SK-N-SH (cell line): Measurements from ENCODE around the gene TBL1X.

Source experiments
- GATA2 ChIP-seq: sonication (generic); formaldehyde crosslinking; IDR thresholded peaks from 2 replicates; pipeline ENCODE4 v1.5.0; 2020; ENCODE audit warnings: mild to moderate bottlenecking, missing genetic modification reagents
- JUND ChIP-seq: IDR thresholded peaks from 2 replicates; pipeline ENCODE4 v1.4.0; 2012
- MXI1 ChIP-seq: IDR thresholded peaks from 2 replicates; pipeline ENCODE4 v1.6.1; 2012; ENCODE audit warnings: mild to moderate bottlenecking, low read depth, low read length, improper control_type of control experiment
- POLR2AphosphoS5 ChIP-seq: IDR thresholded peaks from 2 replicates; pipeline ENCODE4 v1.6.1; 2012; ENCODE audit warnings: low read depth, low read length
- TF ChIP-seq, protein P1 (sequence below): IDR thresholded peaks from 2 replicates; pipeline ENCODE4 v1.4.0; 2012; ENCODE audit warnings: low read depth
- TF ChIP-seq, protein P2 (sequence below): IDR thresholded peaks from 2 replicates; pipeline ENCODE4 v1.4.0; 2012; ENCODE audit warnings: low read depth, borderline replicate concordance
- TF ChIP-seq, protein P3 (sequence below): IDR thresholded peaks from 2 replicates; pipeline ENCODE4 v1.4.0; 2012; ENCODE audit warnings: low read depth, borderline replicate concordance
- TF ChIP-seq, protein P4 (sequence below): fragments of 200-600 bp; sonication (generic); IDR thresholded peaks from 2 replicates; pipeline ENCODE4 v1.6.1; 2017; ENCODE audit warnings: antibody characterized with exemption, mild to moderate bottlenecking, moderate library complexity
- TF ChIP-seq, protein P5 (sequence below): fragments of 150-350 bp; IDR thresholded peaks from 2 replicates; pipeline ENCODE4 v1.6.1; 2017; ENCODE audit warnings: antibody characterized with exemption, low read length, low read depth, borderline replicate concordance

DNA sequence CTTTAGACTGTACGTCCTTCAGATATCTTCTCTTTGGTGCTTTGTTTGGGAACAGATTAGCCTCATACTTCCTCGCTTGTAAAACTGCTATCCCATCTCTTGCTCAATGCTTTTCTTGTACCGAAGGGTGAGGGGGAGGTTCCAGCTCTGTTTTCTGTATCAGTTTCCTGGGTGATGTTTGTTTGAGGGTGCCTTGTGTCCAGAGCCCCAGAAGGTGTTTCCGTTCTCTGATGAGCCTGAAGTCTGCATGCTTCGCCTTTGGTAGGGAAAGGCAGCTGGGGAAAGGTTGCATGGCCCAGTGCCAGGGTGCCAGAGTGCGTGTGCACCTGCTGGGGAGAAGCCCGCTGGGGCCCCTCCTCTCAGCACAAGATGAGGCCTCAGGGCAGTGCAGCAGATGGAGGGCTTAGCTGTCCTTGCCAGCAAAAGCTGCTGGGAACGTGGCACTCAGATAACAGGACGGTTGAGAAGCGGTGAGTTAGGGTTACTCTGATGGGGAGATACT lies 73.7 kb downstream of the TBL1X start:
- TF ChIP-seq, protein P1, sequence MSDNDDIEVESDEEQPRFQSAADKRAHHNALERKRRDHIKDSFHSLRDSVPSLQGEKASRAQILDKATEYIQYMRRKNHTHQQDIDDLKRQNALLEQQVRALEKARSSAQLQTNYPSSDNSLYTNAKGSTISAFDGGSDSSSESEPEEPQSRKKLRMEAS: no peak
- TF ChIP-seq, protein P2, sequence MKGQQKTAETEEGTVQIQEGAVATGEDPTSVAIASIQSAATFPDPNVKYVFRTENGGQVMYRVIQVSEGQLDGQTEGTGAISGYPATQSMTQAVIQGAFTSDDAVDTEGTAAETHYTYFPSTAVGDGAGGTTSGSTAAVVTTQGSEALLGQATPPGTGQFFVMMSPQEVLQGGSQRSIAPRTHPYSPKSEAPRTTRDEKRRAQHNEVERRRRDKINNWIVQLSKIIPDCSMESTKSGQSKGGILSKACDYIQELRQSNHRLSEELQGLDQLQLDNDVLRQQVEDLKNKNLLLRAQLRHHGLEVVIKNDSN: no peak
- TF ChIP-seq POLR2AphosphoS5 (no peak), GATA2 (CRISPR knock-in tag) (peak; percentile 70), MXI1 (no peak), JUND (no peak)
- TF ChIP-seq, protein P3, sequence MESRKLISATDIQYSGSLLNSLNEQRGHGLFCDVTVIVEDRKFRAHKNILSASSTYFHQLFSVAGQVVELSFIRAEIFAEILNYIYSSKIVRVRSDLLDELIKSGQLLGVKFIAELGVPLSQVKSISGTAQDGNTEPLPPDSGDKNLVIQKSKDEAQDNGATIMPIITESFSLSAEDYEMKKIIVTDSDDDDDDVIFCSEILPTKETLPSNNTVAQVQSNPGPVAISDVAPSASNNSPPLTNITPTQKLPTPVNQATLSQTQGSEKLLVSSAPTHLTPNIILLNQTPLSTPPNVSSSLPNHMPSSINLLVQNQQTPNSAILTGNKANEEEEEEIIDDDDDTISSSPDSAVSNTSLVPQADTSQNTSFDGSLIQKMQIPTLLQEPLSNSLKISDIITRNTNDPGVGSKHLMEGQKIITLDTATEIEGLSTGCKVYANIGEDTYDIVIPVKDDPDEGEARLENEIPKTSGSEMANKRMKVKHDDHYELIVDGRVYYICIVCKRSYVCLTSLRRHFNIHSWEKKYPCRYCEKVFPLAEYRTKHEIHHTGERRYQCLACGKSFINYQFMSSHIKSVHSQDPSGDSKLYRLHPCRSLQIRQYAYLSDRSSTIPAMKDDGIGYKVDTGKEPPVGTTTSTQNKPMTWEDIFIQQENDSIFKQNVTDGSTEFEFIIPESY: no peak
- TF ChIP-seq, protein P4, sequence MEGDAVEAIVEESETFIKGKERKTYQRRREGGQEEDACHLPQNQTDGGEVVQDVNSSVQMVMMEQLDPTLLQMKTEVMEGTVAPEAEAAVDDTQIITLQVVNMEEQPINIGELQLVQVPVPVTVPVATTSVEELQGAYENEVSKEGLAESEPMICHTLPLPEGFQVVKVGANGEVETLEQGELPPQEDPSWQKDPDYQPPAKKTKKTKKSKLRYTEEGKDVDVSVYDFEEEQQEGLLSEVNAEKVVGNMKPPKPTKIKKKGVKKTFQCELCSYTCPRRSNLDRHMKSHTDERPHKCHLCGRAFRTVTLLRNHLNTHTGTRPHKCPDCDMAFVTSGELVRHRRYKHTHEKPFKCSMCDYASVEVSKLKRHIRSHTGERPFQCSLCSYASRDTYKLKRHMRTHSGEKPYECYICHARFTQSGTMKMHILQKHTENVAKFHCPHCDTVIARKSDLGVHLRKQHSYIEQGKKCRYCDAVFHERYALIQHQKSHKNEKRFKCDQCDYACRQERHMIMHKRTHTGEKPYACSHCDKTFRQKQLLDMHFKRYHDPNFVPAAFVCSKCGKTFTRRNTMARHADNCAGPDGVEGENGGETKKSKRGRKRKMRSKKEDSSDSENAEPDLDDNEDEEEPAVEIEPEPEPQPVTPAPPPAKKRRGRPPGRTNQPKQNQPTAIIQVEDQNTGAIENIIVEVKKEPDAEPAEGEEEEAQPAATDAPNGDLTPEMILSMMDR: no peak
- TF ChIP-seq, protein P5, sequence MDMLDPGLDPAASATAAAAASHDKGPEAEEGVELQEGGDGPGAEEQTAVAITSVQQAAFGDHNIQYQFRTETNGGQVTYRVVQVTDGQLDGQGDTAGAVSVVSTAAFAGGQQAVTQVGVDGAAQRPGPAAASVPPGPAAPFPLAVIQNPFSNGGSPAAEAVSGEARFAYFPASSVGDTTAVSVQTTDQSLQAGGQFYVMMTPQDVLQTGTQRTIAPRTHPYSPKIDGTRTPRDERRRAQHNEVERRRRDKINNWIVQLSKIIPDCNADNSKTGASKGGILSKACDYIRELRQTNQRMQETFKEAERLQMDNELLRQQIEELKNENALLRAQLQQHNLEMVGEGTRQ: no peak
